HEK293T (cell line): ENCODE data around the gene NRG2.

Source experiments
- ARNT ChIP-seq: fragments of 450-650 bp; IDR thresholded peaks from 2 replicates; pipeline ENCODE4 v1.6.1; 2017; ENCODE audit warnings: mild to moderate bottlenecking
- BHLHE40 ChIP-seq: fragments of 450-650 bp; IDR thresholded peaks from 2 replicates; pipeline ENCODE4 v1.6.1; 2016; ENCODE audit warnings: mild to moderate bottlenecking, moderate library complexity, borderline replicate concordance
- CTBP1 ChIP-seq: fragments of 450-650 bp; IDR thresholded peaks from 2 replicates; pipeline ENCODE4 v1.6.1; 2016; ENCODE audit warnings: borderline replicate concordance
- ELF4 ChIP-seq: fragments of 450-650 bp; IDR thresholded peaks from 2 replicates; pipeline ENCODE4 v1.6.1; 2017; ENCODE audit warnings: antibody characterized with exemption
- FOXA1 ChIP-seq: fragments of 450-650 bp; IDR thresholded peaks from 2 replicates; pipeline ENCODE4 v1.6.1; 2016; ENCODE audit warnings: mild to moderate bottlenecking
- FOXM1 ChIP-seq: fragments of 450-650 bp; IDR thresholded peaks from 2 replicates; pipeline ENCODE4 v1.6.1; 2017; ENCODE audit warnings: mild to moderate bottlenecking, borderline replicate concordance
- HDGF ChIP-seq: fragments of 450-650 bp; IDR thresholded peaks from 2 replicates; pipeline ENCODE4 v1.6.1; 2017; ENCODE audit warnings: antibody characterized with exemption, borderline replicate concordance
- L3MBTL2 ChIP-seq: fragments of 450-650 bp; conservative IDR thresholded peaks from 2 replicates; pipeline ENCODE4 v1.6.1; 2016; ENCODE audit warnings: mild to moderate bottlenecking
- LEF1 ChIP-seq: fragments of 450-650 bp; IDR thresholded peaks from 2 replicates; pipeline ENCODE4 v1.6.1; 2017; ENCODE audit warnings: mild to moderate bottlenecking, borderline replicate concordance
- NFRKB ChIP-seq: fragments of 450-650 bp; IDR thresholded peaks from 2 replicates; pipeline ENCODE4 v1.6.1; 2016; ENCODE audit warnings: mild to moderate bottlenecking, moderate library complexity
- SP1 ChIP-seq: fragments of 450-650 bp; IDR thresholded peaks from 2 replicates; pipeline ENCODE4 v1.6.1; 2017
- SUZ12 ChIP-seq: fragments of 450-650 bp; IDR thresholded peaks from 2 replicates; pipeline ENCODE4 v1.6.1; 2016; ENCODE audit warnings: mild to moderate bottlenecking
- TARDBP ChIP-seq: fragments of 450-650 bp; IDR thresholded peaks from 2 replicates; pipeline ENCODE4 v1.6.1; 2016
- ZNF384 ChIP-seq: fragments of 450-650 bp; IDR thresholded peaks from 2 replicates; pipeline ENCODE4 v1.6.1; 2016

DNA sequence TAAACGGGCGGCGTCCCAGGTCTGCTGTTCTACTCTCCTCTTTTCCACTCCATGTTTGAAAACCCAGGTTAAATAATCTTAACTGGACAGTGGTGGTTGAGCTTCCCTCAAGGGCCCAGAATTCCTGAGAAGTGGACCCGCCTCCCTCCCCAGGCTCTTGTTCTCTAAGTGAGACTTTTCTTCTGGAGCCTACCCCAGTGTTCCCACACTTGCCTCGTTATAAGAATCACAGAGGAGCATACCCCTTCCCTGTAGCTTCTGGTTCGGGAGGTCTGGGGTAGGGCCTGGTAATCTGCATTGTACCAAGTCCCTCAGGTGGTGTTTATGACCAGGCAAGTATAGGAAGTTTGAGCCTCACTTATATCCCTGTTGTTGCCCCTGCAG, 235.5 kb downstream of the NRG2 start:
- TF ChIP-seq LEF1 (no peak), L3MBTL2 (no peak), FOXM1 (no peak), SUZ12 (no peak), ELF4 (no peak), ZNF384 (no peak), ARNT (no peak), FOXA1 (no peak), BHLHE40 (no peak), CTBP1 (no peak), NFRKB (no peak), SP1 (no peak), HDGF (no peak), TARDBP (no peak)
